Stimulated activated memory B cell treated with anti-CD40 and anti-IgM and Interleukin-4, amounts not matched to agents 10 μg/mL and 1 μg/mL and 100 μg/mL, for 72 hours (primary cell): ENCODE measurements around the gene TRIM2.

Experiments used
- ATAC-seq: fragments of 150-1000 bp; cut with Tn5 transposase; 2 replicates; pipeline ENCODE4 v1.10.0; 2021
- H3K27ac Mint-ChIP-seq: one replicate; pipeline ENCODE4 v1.8.0; 2022; ENCODE audit warnings: mild to moderate bottlenecking, mixed read lengths
- H3K27me3 Mint-ChIP-seq: one replicate; pipeline ENCODE4 v1.8.0; 2022; ENCODE audit warnings: mixed read lengths
- H3K36me3 Mint-ChIP-seq: one replicate; pipeline ENCODE4 v1.8.0; 2022; ENCODE audit warnings: mixed read lengths
- H3K4me1 Mint-ChIP-seq: one replicate; pipeline ENCODE4 v1.8.0; 2022; ENCODE audit warnings: mixed read lengths
- H3K4me3 Mint-ChIP-seq: one replicate; pipeline ENCODE4 v1.8.0; 2022; ENCODE audit warnings: mild to moderate bottlenecking, moderate library complexity, mixed read lengths
- H3K9me3 Mint-ChIP-seq: one replicate; pipeline ENCODE4 v1.8.0; 2022; ENCODE audit warnings: mixed read lengths

Gene TRIM2

GRCh38 chr4:153332936-153333335, 128.7 kb downstream of the TRIM2 start:
- no peak overlapping the region for H3K27ac Mint-ChIP-seq

GRCh38 chr4:153333874-153334273, 129.6 kb downstream of the TRIM2 start:
- ATAC-seq = no peak
- no peaks in the 10 kb centered on the region for H3K9me3 Mint-ChIP-seq
- H3K4me3 Mint-ChIP-seq = no peak overlapping the region
- no peak overlapping the region for H3K27ac Mint-ChIP-seq
- H3K36me3 Mint-ChIP-seq = no peaks in the 10 kb centered on the region
- H3K4me1 Mint-ChIP-seq = no peaks in the 10 kb centered on the region
- H3K27me3 Mint-ChIP-seq = no peaks in the 10 kb centered on the region

More at GRCh38 chr4:153332936-153333335, 128.7 kb downstream of the TRIM2 start:
- no peak for ATAC-seq
- no peaks in the 10 kb centered on the region for H3K27me3 Mint-ChIP-seq
- no peaks in the 10 kb centered on the region for H3K36me3 Mint-ChIP-seq
- H3K4me3 Mint-ChIP-seq = no peak overlapping the region
- H3K9me3 Mint-ChIP-seq = no peaks in the 10 kb centered on the region
- no peaks in the 10 kb centered on the region for H3K4me1 Mint-ChIP-seq

GRCh38 chr4:153335665-153336064, 131.4 kb downstream of the TRIM2 start:
- no peaks in the 10 kb centered on the region for H3K4me1 Mint-ChIP-seq
- no peak overlapping the region for H3K4me3 Mint-ChIP-seq
- no peak overlapping the region for H3K27ac Mint-ChIP-seq
- no peaks in the 10 kb centered on the region for H3K9me3 Mint-ChIP-seq
- no peaks in the 10 kb centered on the region for H3K27me3 Mint-ChIP-seq
- ATAC-seq = no peak
- no peaks in the 10 kb centered on the region for H3K36me3 Mint-ChIP-seq

GRCh38 chr4:153337686-153338085, 133.4 kb downstream of the TRIM2 start:
- Mint-ChIP-seq H3K36me3 (no peaks in the 10 kb centered on the region), H3K27me3 (no peaks in the 10 kb centered on the region)

GRCh38 chr4:153341575-153342090, 137.4 kb downstream of the TRIM2 start:
- no peaks in the 10 kb centered on the region for H3K27me3 Mint-ChIP-seq
- ATAC-seq = no peak
- H3K4me1 Mint-ChIP-seq = peaks cover 31% of the 10 kb centered on the region
- peak overlapping the region; percentile 35 for H3K27ac Mint-ChIP-seq
- no peaks in the 10 kb centered on the region for H3K36me3 Mint-ChIP-seq
- no peak overlapping the region for H3K4me3 Mint-ChIP-seq
- no peaks in the 10 kb centered on the region for H3K9me3 Mint-ChIP-seq

More at GRCh38 chr4:153337686-153338085, 133.4 kb downstream of the TRIM2 start:
- Mint-ChIP-seq H3K4me1 (peaks cover 17% of the 10 kb centered on the region), H3K27ac (no peak overlapping the region), H3K4me3 (no peak overlapping the region), H3K9me3 (no peaks in the 10 kb centered on the region)
- ATAC-seq = no peak

- no peak for ATAC-seq
These were observed 138.7 kb downstream of the TRIM2 start for GRCh38 chr4:153342751-153343552.

GRCh38 chr4:153344131-153345011, 140.1 kb downstream of the TRIM2 start, which contains the start of gene MND1:
TSS of gene MND1 (plus strand) at chr4:153344688. CDS start at chr4:153344738, 50 bp downstream.
- peak; percentile 95 for ATAC-seq
- Mint-ChIP-seq H3K4me3 (peak within 1 kb of the TSS; percentile 93), H3K4me1 (peaks cover 46% of the 10 kb centered on the region), H3K27ac (peak within 1 kb of the TSS; percentile 53), H3K9me3 (no peaks in the 10 kb centered on the region), H3K36me3 (no peaks in the 10 kb centered on the region), H3K27me3 (no peaks in the 10 kb centered on the region)

More at GRCh38 chr4:153342751-153343552, 138.7 kb downstream of the TRIM2 start:
- no peak overlapping the region for H3K4me3 Mint-ChIP-seq
- no peak overlapping the region for H3K27ac Mint-ChIP-seq
- H3K36me3 Mint-ChIP-seq = no peaks in the 10 kb centered on the region
- H3K27me3 Mint-ChIP-seq = no peaks in the 10 kb centered on the region
- H3K9me3 Mint-ChIP-seq = no peaks in the 10 kb centered on the region
- H3K4me1 Mint-ChIP-seq = peaks cover 42% of the 10 kb centered on the region

- peak overlapping the region; percentile 93 for H3K4me3 Mint-ChIP-seq
- ATAC-seq = peak; percentile 65
- H3K27me3 Mint-ChIP-seq = no peaks in the 10 kb centered on the region
- H3K36me3 Mint-ChIP-seq = no peaks in the 10 kb centered on the region
- H3K4me1 Mint-ChIP-seq = peaks cover 46% of the 10 kb centered on the region
- no peaks in the 10 kb centered on the region for H3K9me3 Mint-ChIP-seq
- H3K27ac Mint-ChIP-seq = peak overlapping the region; percentile 53
These were observed 141.1 kb downstream of the TRIM2 start for GRCh38 chr4:153345012-153345981.

GRCh38 chr4:153346031-153346430, 141.8 kb downstream of the TRIM2 start:
- H3K4me1 Mint-ChIP-seq = peaks cover 45% of the 10 kb centered on the region
- peak overlapping the region; percentile 93 for H3K4me3 Mint-ChIP-seq
- no peaks in the 10 kb centered on the region for H3K27me3 Mint-ChIP-seq
- H3K27ac Mint-ChIP-seq = no peak overlapping the region
- ATAC-seq = no peak
- no peaks in the 10 kb centered on the region for H3K9me3 Mint-ChIP-seq
- H3K36me3 Mint-ChIP-seq = no peaks in the 10 kb centered on the region

GRCh38 chr4:153346563-153346962, 142.3 kb downstream of the TRIM2 start:
- Mint-ChIP-seq H3K4me3 (no peak overlapping the region), H3K4me1 (peaks cover 40% of the 10 kb centered on the region), H3K27ac (no peak overlapping the region), H3K9me3 (no peaks in the 10 kb centered on the region), H3K27me3 (no peaks in the 10 kb centered on the region), H3K36me3 (no peaks in the 10 kb centered on the region)
- no peak for ATAC-seq

- Mint-ChIP-seq H3K36me3 (no peaks in the 10 kb centered on the region), H3K9me3 (no peaks in the 10 kb centered on the region), H3K4me3 (no peak overlapping the region), H3K27ac (no peak overlapping the region), H3K27me3 (no peaks in the 10 kb centered on the region), H3K4me1 (peaks cover 34% of the 10 kb centered on the region)
- no peak for ATAC-seq
These were observed 142.9 kb downstream of the TRIM2 start for GRCh38 chr4:153347117-153347516.

- Mint-ChIP-seq H3K27me3 (no peaks in the 10 kb centered on the region), H3K27ac (peak overlapping the region; percentile 0), H3K36me3 (no peaks in the 10 kb centered on the region), H3K4me1 (peaks cover 30% of the 10 kb centered on the region), H3K9me3 (no peaks in the 10 kb centered on the region), H3K4me3 (no peak overlapping the region)
- no peak for ATAC-seq
These were observed 143.8 kb downstream of the TRIM2 start for GRCh38 chr4:153348006-153348405.

- Mint-ChIP-seq H3K4me1 (peaks cover 25% of the 10 kb centered on the region), H3K27me3 (no peaks in the 10 kb centered on the region), H3K36me3 (no peaks in the 10 kb centered on the region), H3K27ac (no peak overlapping the region), H3K9me3 (no peaks in the 10 kb centered on the region), H3K4me3 (no peak overlapping the region)
- ATAC-seq = no peak
These were observed 145.1 kb downstream of the TRIM2 start for GRCh38 chr4:153349206-153349805.

GRCh38 chr4:153362184-153362583, 157.9 kb downstream of the TRIM2 start:
- H3K36me3 Mint-ChIP-seq = peaks cover 2% of the 10 kb centered on the region
- H3K4me3 Mint-ChIP-seq = no peak overlapping the region

More at GRCh38 chr4:153362184-153362583, 157.9 kb downstream of the TRIM2 start:
- no peak overlapping the region for H3K27ac Mint-ChIP-seq
- peaks cover 4% of the 10 kb centered on the region for H3K4me1 Mint-ChIP-seq
- H3K27me3 Mint-ChIP-seq = no peaks in the 10 kb centered on the region
- no peaks in the 10 kb centered on the region for H3K9me3 Mint-ChIP-seq
- no peak for ATAC-seq
